SK-N-SH treated with all-trans-retinoic acid at 6 μM for 48 hours (cell line): ENCODE measurements around the gene CCN5.

Experiments
- ARNTL ChIP-seq: fragments of 450-650 bp; formaldehyde crosslinking; IDR thresholded peaks from 2 replicates; pipeline ENCODE4 v1.5.0; 2020; ENCODE audit warnings: low read depth, mild to moderate bottlenecking, moderate library complexity, borderline replicate concordance
- CSDC2 ChIP-seq: fragments of 250-450 bp; sonication (Bioruptor Pico); IDR thresholded peaks from 2 replicates; pipeline ENCODE4 v1.5.0; 2020; ENCODE audit warnings: mild to moderate bottlenecking, moderate library complexity
- RARB ChIP-seq: fragments of 250-450 bp; sonication (Bioruptor Pico); IDR thresholded peaks from 2 replicates; pipeline ENCODE4 v1.8.0; 2021; ENCODE audit warnings: mild to moderate bottlenecking, moderate library complexity
- TOX ChIP-seq: fragments of 250-450 bp; sonication (Bioruptor Pico); IDR thresholded peaks from 2 replicates; pipeline ENCODE4 v1.8.0; 2021; ENCODE audit warnings: mild to moderate bottlenecking, moderate library complexity, borderline replicate concordance
- ZFP30 ChIP-seq: fragments of 450-650 bp; formaldehyde crosslinking; IDR thresholded peaks from 2 replicates; pipeline ENCODE4 v1.5.0; 2022; ENCODE audit warnings: mild to moderate bottlenecking, moderate library complexity
- TF ChIP-seq, protein P1 (sequence below): fragments of 250-450 bp; sonication (Bioruptor Pico); IDR thresholded peaks from 2 replicates; pipeline ENCODE4 v1.5.0; 2020; ENCODE audit warnings: mild to moderate bottlenecking, moderate library complexity
- TF ChIP-seq, protein P2 (sequence below): fragments of 250-450 bp; sonication (Bioruptor Pico); IDR thresholded peaks from 2 replicates; pipeline ENCODE4 v1.8.0; 2021; ENCODE audit warnings: low read depth, mild to moderate bottlenecking, moderate library complexity, borderline replicate concordance
- TF ChIP-seq, protein P3 (sequence below): fragments of 250-450 bp; sonication (Bioruptor Pico); IDR thresholded peaks from 2 replicates; pipeline ENCODE4 v1.8.0; 2020; ENCODE audit warnings: mild to moderate bottlenecking, moderate library complexity, borderline replicate concordance

DNA sequence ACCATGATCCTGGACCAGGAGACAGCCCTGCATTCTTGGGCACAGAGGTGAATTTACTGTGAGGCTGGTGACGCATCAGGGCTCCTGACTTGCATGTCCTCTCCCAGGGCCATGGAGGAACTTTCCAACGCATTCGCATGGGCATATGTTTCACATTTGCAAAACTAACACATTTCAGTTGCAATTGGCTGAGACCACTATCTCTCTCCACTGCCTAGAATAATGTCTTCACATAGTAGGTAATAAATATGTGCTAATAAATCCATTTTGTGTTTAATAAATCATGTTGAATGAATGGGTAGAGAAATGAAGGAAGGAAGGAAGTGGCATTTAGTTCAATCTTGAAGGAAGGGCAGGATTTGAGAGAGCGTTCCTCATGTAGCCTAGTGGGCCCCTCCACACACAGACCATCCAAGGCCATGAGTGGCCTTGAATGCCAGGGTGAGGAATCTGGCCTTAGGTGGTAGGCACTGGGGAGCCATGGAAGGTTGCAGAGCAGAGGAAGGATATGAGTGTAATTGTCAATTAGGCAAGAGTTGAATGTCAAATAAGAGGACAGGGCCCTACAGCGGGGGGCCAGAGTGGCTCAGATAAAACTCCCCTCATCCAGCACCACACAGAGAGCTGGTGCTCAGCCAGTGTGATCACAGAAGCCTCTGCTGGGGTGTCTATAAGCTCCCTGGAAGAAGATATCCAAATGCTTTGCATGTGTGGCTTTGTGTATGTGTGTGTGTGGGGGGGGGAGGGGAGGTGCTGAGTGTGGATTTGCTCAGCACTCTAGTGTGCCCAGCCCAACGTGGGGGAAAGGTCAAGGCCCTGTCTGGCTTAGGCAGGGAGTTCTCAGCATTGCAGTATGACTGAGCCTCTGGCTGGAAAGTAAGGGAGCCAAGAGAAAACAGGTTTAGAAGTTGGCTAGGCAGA, 30.9 kb upstream of the CCN5 start:
- TF ChIP-seq, protein P1, sequence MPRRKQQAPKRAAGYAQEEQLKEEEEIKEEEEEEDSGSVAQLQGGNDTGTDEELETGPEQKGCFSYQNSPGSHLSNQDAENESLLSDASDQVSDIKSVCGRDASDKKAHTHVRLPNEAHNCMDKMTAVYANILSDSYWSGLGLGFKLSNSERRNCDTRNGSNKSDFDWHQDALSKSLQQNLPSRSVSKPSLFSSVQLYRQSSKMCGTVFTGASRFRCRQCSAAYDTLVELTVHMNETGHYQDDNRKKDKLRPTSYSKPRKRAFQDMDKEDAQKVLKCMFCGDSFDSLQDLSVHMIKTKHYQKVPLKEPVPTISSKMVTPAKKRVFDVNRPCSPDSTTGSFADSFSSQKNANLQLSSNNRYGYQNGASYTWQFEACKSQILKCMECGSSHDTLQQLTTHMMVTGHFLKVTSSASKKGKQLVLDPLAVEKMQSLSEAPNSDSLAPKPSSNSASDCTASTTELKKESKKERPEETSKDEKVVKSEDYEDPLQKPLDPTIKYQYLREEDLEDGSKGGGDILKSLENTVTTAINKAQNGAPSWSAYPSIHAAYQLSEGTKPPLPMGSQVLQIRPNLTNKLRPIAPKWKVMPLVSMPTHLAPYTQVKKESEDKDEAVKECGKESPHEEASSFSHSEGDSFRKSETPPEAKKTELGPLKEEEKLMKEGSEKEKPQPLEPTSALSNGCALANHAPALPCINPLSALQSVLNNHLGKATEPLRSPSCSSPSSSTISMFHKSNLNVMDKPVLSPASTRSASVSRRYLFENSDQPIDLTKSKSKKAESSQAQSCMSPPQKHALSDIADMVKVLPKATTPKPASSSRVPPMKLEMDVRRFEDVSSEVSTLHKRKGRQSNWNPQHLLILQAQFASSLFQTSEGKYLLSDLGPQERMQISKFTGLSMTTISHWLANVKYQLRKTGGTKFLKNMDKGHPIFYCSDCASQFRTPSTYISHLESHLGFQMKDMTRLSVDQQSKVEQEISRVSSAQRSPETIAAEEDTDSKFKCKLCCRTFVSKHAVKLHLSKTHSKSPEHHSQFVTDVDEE: no peak
- TF ChIP-seq, protein P2, sequence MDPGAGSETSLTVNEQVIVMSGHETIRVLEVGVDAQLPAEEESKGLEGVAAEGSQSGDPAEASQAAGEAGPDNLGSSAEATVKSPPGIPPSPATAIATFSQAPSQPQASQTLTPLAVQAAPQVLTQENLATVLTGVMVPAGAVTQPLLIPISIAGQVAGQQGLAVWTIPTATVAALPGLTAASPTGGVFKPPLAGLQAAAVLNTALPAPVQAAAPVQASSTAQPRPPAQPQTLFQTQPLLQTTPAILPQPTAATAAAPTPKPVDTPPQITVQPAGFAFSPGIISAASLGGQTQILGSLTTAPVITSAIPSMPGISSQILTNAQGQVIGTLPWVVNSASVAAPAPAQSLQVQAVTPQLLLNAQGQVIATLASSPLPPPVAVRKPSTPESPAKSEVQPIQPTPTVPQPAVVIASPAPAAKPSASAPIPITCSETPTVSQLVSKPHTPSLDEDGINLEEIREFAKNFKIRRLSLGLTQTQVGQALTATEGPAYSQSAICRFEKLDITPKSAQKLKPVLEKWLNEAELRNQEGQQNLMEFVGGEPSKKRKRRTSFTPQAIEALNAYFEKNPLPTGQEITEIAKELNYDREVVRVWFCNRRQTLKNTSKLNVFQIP (CRISPR knock-in tag): no peak
- TF ChIP-seq TOX (CRISPR knock-in tag) (no peak), RARB (no peak), ZFP30 (CRISPR knock-in tag) (no peak), ARNTL (CRISPR knock-in tag) (no peak), CSDC2 (CRISPR knock-in tag) (no peak)
- TF ChIP-seq, protein P3, sequence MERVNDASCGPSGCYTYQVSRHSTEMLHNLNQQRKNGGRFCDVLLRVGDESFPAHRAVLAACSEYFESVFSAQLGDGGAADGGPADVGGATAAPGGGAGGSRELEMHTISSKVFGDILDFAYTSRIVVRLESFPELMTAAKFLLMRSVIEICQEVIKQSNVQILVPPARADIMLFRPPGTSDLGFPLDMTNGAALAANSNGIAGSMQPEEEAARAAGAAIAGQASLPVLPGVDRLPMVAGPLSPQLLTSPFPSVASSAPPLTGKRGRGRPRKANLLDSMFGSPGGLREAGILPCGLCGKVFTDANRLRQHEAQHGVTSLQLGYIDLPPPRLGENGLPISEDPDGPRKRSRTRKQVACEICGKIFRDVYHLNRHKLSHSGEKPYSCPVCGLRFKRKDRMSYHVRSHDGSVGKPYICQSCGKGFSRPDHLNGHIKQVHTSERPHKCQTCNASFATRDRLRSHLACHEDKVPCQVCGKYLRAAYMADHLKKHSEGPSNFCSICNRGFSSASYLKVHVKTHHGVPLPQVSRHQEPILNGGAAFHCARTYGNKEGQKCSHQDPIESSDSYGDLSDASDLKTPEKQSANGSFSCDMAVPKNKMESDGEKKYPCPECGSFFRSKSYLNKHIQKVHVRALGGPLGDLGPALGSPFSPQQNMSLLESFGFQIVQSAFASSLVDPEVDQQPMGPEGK (CRISPR knock-in tag): no peak
